Astrocyte (in vitro differentiated cells and primary cell): Measurements from ENCODE around the gene DERL2. TPM values are rescaled to one million over a fixed set of nuclear protein-coding genes. Genes with fewer than 3 reads are reported as not detected.

Experiments used
- DNase-seq: peaks from one replicate; pipeline ENCODE4 v3.0.0-alpha.2; 2010; ENCODE audit warnings: low read depth
- FAIRE-seq: peaks from 2 replicates; lab custom pipeline; 2011; peaks lifted over from hg19 to GRCh38; lab: Jason Lieb, UNC
- H2AFZ ChIP-seq: 2 replicates; pipeline ENCODE4 v1.6.0; 2012; ENCODE audit warnings: low read depth, low read length, inconsistent platforms
- H3K27ac ChIP-seq: 2 replicates; pipeline ENCODE4 v1.5.1; 2011; ENCODE audit warnings: low read depth, low read length, inconsistent platforms
- H3K27me3 ChIP-seq: 2 replicates; pipeline ENCODE4 v1.6.0; 2011; ENCODE audit warnings: low read length, inconsistent platforms; ENCODE audit not compliant: insufficient read depth
- H3K36me3 ChIP-seq: 2 replicates; pipeline ENCODE4 v1.5.1; 2011; ENCODE audit warnings: low read length, inconsistent platforms; ENCODE audit not compliant: insufficient read depth
- H3K4me1 ChIP-seq: 2 replicates; pipeline ENCODE4 v1.5.1; 2011; ENCODE audit warnings: low read length, inconsistent platforms; ENCODE audit not compliant: insufficient read depth
- H3K4me2 ChIP-seq: 2 replicates; pipeline ENCODE4 v1.6.0; 2012; ENCODE audit warnings: low read length, inconsistent platforms
- H3K4me3 ChIP-seq: 2 replicates; pipeline ENCODE4 v1.5.1; 2011; ENCODE audit warnings: low read depth, mild to moderate bottlenecking, low read length, inconsistent platforms; ENCODE audit not compliant: insufficient read depth
- H3K79me2 ChIP-seq: 2 replicates; pipeline ENCODE4 v1.6.0; 2012; ENCODE audit warnings: mild to moderate bottlenecking, low read length, inconsistent platforms; ENCODE audit not compliant: insufficient read depth
- H3K9ac ChIP-seq: 2 replicates; pipeline ENCODE4 v1.6.0; 2012; ENCODE audit warnings: mild to moderate bottlenecking, low read length, inconsistent platforms
- H3K9me3 ChIP-seq: 2 replicates; pipeline ENCODE4 v1.5.1; 2012; ENCODE audit warnings: low read depth, mild to moderate bottlenecking, low read length, inconsistent platforms; ENCODE audit not compliant: insufficient read depth
- H4K20me1 ChIP-seq: 2 replicates; pipeline ENCODE4 v1.6.0; 2012; ENCODE audit warnings: low read length, inconsistent platforms; ENCODE audit not compliant: insufficient read depth
- H3K27ac Mint-ChIP-seq: one replicate; pipeline ENCODE4 v1.8.0; 2021; ENCODE audit warnings: mild to moderate bottlenecking, mixed read lengths; ENCODE audit not compliant: unreplicated experiment
- H3K27me3 Mint-ChIP-seq: one replicate; pipeline ENCODE4 v1.8.0; 2021; ENCODE audit warnings: low read depth, mixed read lengths; ENCODE audit not compliant: unreplicated experiment
- H3K36me3 Mint-ChIP-seq: one replicate; pipeline ENCODE4 v1.8.0; 2021; ENCODE audit warnings: low read depth, mixed read lengths; ENCODE audit not compliant: unreplicated experiment
- H3K4me1 Mint-ChIP-seq: one replicate; pipeline ENCODE4 v1.8.0; 2021; ENCODE audit warnings: low read depth, mixed read lengths; ENCODE audit not compliant: unreplicated experiment
- H3K4me3 Mint-ChIP-seq: one replicate; pipeline ENCODE4 v1.8.0; 2021; ENCODE audit warnings: mild to moderate bottlenecking, moderate library complexity, mixed read lengths; ENCODE audit not compliant: unreplicated experiment
- H3K9me3 Mint-ChIP-seq: one replicate; pipeline ENCODE4 v1.8.0; 2021; ENCODE audit warnings: mild to moderate bottlenecking, mixed read lengths; ENCODE audit not compliant: unreplicated experiment
- CTCF ChIP-seq: IDR thresholded peaks from 2 replicates; pipeline ENCODE4 v1.5.1; 2011; ENCODE audit warnings: low read depth, mild to moderate bottlenecking, inconsistent platforms, low read length, moderate library complexity; ENCODE audit not compliant: insufficient read depth
- EZH2 ChIP-seq: IDR thresholded peaks from 2 replicates; pipeline ENCODE4 v1.6.1; 2012; ENCODE audit warnings: mild to moderate bottlenecking, low read length, inconsistent platforms; ENCODE audit not compliant: insufficient read depth
- total RNA-seq: library from RNA; stranded (reverse); gene quantifications from 2 replicates; pipeline ENCODE4 v1.2.1, GENCODE V29; 2021

The DERL2 gene
- total RNA-seq, 1 donor from 2014 or later = 90.1 TPM

- H3K4me3 ChIP-seq = no peak overlapping the region
- H3K27me3 ChIP-seq = no peaks in the 10 kb centered on the region
- H3K9me3 ChIP-seq = no peaks in the 10 kb centered on the region
- no peak overlapping the region for H3K4me3 Mint-ChIP-seq
- H3K27me3 Mint-ChIP-seq = no peaks in the 10 kb centered on the region
- no peak overlapping the region for H3K27ac ChIP-seq
- H2AFZ ChIP-seq = no peak overlapping the region
- no peak for TF ChIP-seq EZH2
- TF ChIP-seq CTCF = no peak
- H3K9ac ChIP-seq = no peak overlapping the region
- no peaks in the 10 kb centered on the region for H3K9me3 Mint-ChIP-seq
- H4K20me1 ChIP-seq = no peaks in the 10 kb centered on the region
- H3K4me2 ChIP-seq = no peak overlapping the region
- H3K36me3 Mint-ChIP-seq = peaks cover 18% of the 10 kb centered on the region
- DNase-seq (no peak), FAIRE-seq (no peak)
- H3K4me1 Mint-ChIP-seq = no peaks in the 10 kb centered on the region
- no peaks in the 10 kb centered on the region for H3K4me1 ChIP-seq
- H3K36me3 ChIP-seq = peaks cover 32% of the 10 kb centered on the region
- no peaks in the 10 kb centered on the region for H3K79me2 ChIP-seq
- no peak overlapping the region for H3K27ac Mint-ChIP-seq
Measured at GRCh38 chr17:5446786-5447185, 39.2 kb downstream of the DERL2 start.

GRCh38 chr17:5444209-5444608 is 41.8 kb downstream of the DERL2 start:
- Histone ChIP-seq H4K20me1 (no peaks in the 10 kb centered on the region), H3K36me3 (peaks cover 22% of the 10 kb centered on the region), H3K9ac (no peak overlapping the region), H3K27me3 (no peaks in the 10 kb centered on the region), H3K9me3 (no peaks in the 10 kb centered on the region), H3K4me1 (no peaks in the 10 kb centered on the region), H3K4me2 (no peak overlapping the region), H2AFZ (no peak overlapping the region), H3K27ac (no peak overlapping the region), H3K79me2 (no peaks in the 10 kb centered on the region), H3K4me3 (no peak overlapping the region)
- no peak for FAIRE-seq
- Mint-ChIP-seq H3K4me3 (no peak overlapping the region), H3K36me3 (peaks cover 20% of the 10 kb centered on the region), H3K9me3 (no peaks in the 10 kb centered on the region), H3K4me1 (no peaks in the 10 kb centered on the region), H3K27ac (no peak overlapping the region), H3K27me3 (no peaks in the 10 kb centered on the region)
- TF ChIP-seq CTCF (no peak), EZH2 (no peak)
- no peak for DNase-seq

GRCh38 chr17:5443728-5444127 is 42.2 kb downstream of the DERL2 start:
- DNase-seq (no peak), FAIRE-seq (no peak)
- no peak overlapping the region for H3K4me3 Mint-ChIP-seq
- no peaks in the 10 kb centered on the region for H3K27me3 Mint-ChIP-seq
- Histone ChIP-seq H4K20me1 (no peaks in the 10 kb centered on the region), H3K27me3 (no peaks in the 10 kb centered on the region), H3K9ac (no peak overlapping the region), H2AFZ (no peak overlapping the region), H3K79me2 (peaks cover 2% of the 10 kb centered on the region), H3K36me3 (peaks cover 22% of the 10 kb centered on the region), H3K4me2 (no peak overlapping the region), H3K4me3 (no peak overlapping the region), H3K9me3 (no peaks in the 10 kb centered on the region), H3K4me1 (no peaks in the 10 kb centered on the region), H3K27ac (no peak overlapping the region)
- no peaks in the 10 kb centered on the region for H3K4me1 Mint-ChIP-seq
- no peak overlapping the region for H3K27ac Mint-ChIP-seq
- H3K36me3 Mint-ChIP-seq = peaks cover 19% of the 10 kb centered on the region
- TF ChIP-seq CTCF (no peak), EZH2 (no peak)
- H3K9me3 Mint-ChIP-seq = no peaks in the 10 kb centered on the region
